HCT116 (cell line): ENCODE results near the gene ATP5PD. TPM values are rescaled to one million over a fixed set of nuclear protein-coding genes. Genes with fewer than 3 reads are reported as not detected.

Experiments used
- ATAC-seq: fragments of 200-7000 bp; cut with Tn5 transposase; 2 replicates; pipeline ENCODE4 v1.9.1; 2020; ENCODE audit warnings: mild to moderate bottlenecking, moderate library complexity
- BruUV-seq: library from RNA; stranded (reverse); fragments of 400-500 nt; replicated peaks from 2 replicates; lab custom pipeline; 2021; lab: Mats Ljungman, UMichigan
- CTCF ChIA-PET: fragments of 300-600 bp; sonication (Branson Sonifier 250); formaldehyde crosslinking; loops from one replicate; lab custom pipeline; 2021; ENCODE audit warnings: antibody characterized with exemption; lab: Charles Lee
- POLR2A ChIA-PET: fragments of 300-600, 350-600 bp; sonication (Branson Sonifier 250); formaldehyde crosslinking; loops from one replicate; lab custom pipeline; 2021; ENCODE audit warnings: antibody characterized with exemption; lab: Charles Lee
- RAD21 ChIA-PET, 2 experiments: fragments of 300-600 bp; sonication (Branson Sonifier 250); formaldehyde crosslinking; loops; one replicate each; lab custom pipeline; 2023; ENCODE audit warnings: low total read pairs in 2 of 2; ENCODE audit not compliant: uncharacterized antibody in 2 of 2, unreplicated experiment in 2 of 2, low non-redundant PET in 1 of 2; lab: Charles Lee
- DNase-seq: peaks from one replicate; pipeline ENCODE4 v3.0.0-alpha.2; 2010; ENCODE audit warnings: low read depth, low spot score
- H2AFZ ChIP-seq: fragments of 200-600 bp; shearing (Covaris generic), sonication (generic); 2 replicates; pipeline ENCODE4 v1.6.1; 2017; ENCODE audit warnings: low read depth, mixed run types, mixed read lengths, antibody characterized with exemption, low read length; ENCODE audit not compliant: poor library complexity, severe bottlenecking
- H3K27ac ChIP-seq: 2 replicates; pipeline ENCODE4 v1.5.1; 2012; ENCODE audit warnings: low read depth, low read length
- H3K27me3 ChIP-seq: fragments of 200-600 bp; sonication (generic); 2 replicates; pipeline ENCODE4 v1.6.1; 2016; ENCODE audit warnings: mixed run types, low read length, mixed read lengths; ENCODE audit not compliant: insufficient read depth
- H3K36me3 ChIP-seq, 2 experiments: fragments of 200-500 bp in 1 of 2; fragments of 200-600 bp in 1 of 2; sonication (Bioruptor generic) in 1 of 2; sonication (generic) in 1 of 2; 2 replicates each; pipeline versions ENCODE4 v1.5.1 to v1.6.1; 2014 to 2016; ENCODE audit warnings: low read length in 2 of 2, inconsistent platforms in 1 of 2, mixed read lengths in 1 of 2, mixed run types in 1 of 2; ENCODE audit not compliant: insufficient read depth in 2 of 2, control insufficient read depth in 1 of 2
- H3K4me1 ChIP-seq, 2 experiments: fragments of 200-600 bp in 1 of 2; sonication (generic) in 1 of 2; 2 replicates each; pipeline versions ENCODE4 v1.5.1 to v1.6.1; 2012 to 2017; ENCODE audit warnings: low read length in 2 of 2, inconsistent platforms in 1 of 2, mild to moderate bottlenecking in 1 of 2, mixed read lengths in 1 of 2, mixed run types in 1 of 2, moderate library complexity in 1 of 2; ENCODE audit not compliant: insufficient read depth in 2 of 2, control insufficient read depth in 1 of 2
- H3K4me2 ChIP-seq: fragments of 200-600 bp; sonication (generic); 2 replicates; pipeline ENCODE4 v1.6.1; 2017; ENCODE audit warnings: mixed run types, low read length, mixed read lengths
- H3K4me3 ChIP-seq, 2 experiments: fragments of 200-600 bp in 1 of 2; sonication (generic) in 1 of 2; replicated peaks in 1 of 2; 2 replicates each; pipeline ENCODE4 v1.5.1; 2011 to 2016; ENCODE audit warnings: low read length in 2 of 2, control low read depth in 1 of 2, low read depth in 1 of 2, mild to moderate bottlenecking in 1 of 2, mixed read lengths in 1 of 2, mixed run types in 1 of 2
- H3K79me2 ChIP-seq: fragments of 200-600 bp; sonication (generic); 2 replicates; pipeline ENCODE4 v1.6.1; 2017; ENCODE audit warnings: mild to moderate bottlenecking, mixed run types, low read length, moderate library complexity, mixed read lengths; ENCODE audit not compliant: insufficient read depth
- H3K9ac ChIP-seq: fragments of 200-600 bp; sonication (generic); 2 replicates; pipeline ENCODE4 v1.6.1; 2016; ENCODE audit warnings: low read length, mixed read lengths
- H3K9me2 ChIP-seq: fragments of 200-600 bp; sonication (generic), shearing (Covaris generic); 2 replicates; pipeline ENCODE4 v1.6.1; 2017; ENCODE audit warnings: mixed run types, mild to moderate bottlenecking, moderate library complexity; ENCODE audit not compliant: insufficient read depth
- H3K9me3 ChIP-seq, 2 experiments: fragments of 200-500 bp in 1 of 2; fragments of 200-600 bp in 1 of 2; sonication (Bioruptor generic) in 1 of 2; sonication (generic) in 1 of 2; 2 replicates each; pipeline ENCODE4 v1.6.1; 2014 to 2017; ENCODE audit warnings: low read length in 2 of 2, mixed read lengths in 2 of 2, inconsistent platforms in 1 of 2, low read depth in 1 of 2, mild to moderate bottlenecking in 1 of 2, mixed run types in 1 of 2, moderate library complexity in 1 of 2; ENCODE audit not compliant: control insufficient read depth in 1 of 2, insufficient read depth in 1 of 2
- H4K20me1 ChIP-seq: fragments of 200-600 bp; sonication (generic), shearing (Covaris generic); 2 replicates; pipeline ENCODE4 v1.6.1; 2017; ENCODE audit warnings: mixed run types, mild to moderate bottlenecking, moderate library complexity; ENCODE audit not compliant: insufficient read depth
- MAX ChIP-seq: IDR thresholded peaks from 2 replicates; pipeline ENCODE4 v1.6.1; 2012
- POLR2A ChIP-seq: IDR thresholded peaks from 2 replicates; pipeline ENCODE4 v1.7.0; 2011; ENCODE audit warnings: borderline replicate concordance; ENCODE audit not compliant: insufficient read depth, insufficient read length; ENCODE audit errors: extremely low read depth
- REST ChIP-seq: IDR thresholded peaks from 2 replicates; pipeline ENCODE4 v1.6.1; 2012; ENCODE audit warnings: low read depth
- ZFX ChIP-seq: fragments of 450-650 bp; IDR thresholded peaks from 2 replicates; pipeline ENCODE4 v1.6.1; 2017
- intact Hi-C: fragments of 100-400 bp; cut with micrococcal nuclease; formaldehyde crosslinking; loops from 2 replicates; pipeline ENCODE4 v1.10.0; 2022
- total RNA-seq: library from RNA; stranded (reverse); gene quantifications from one replicate; pipeline ENCODE4 v1.2.1, GENCODE V29; 2021; ENCODE audit not compliant: unreplicated experiment
- TF ChIP-seq, protein P1 (sequence below): IDR thresholded peaks from 2 replicates; pipeline ENCODE4 v1.6.1; 2012

The ATP5PD gene
- total RNA-seq, 1 experiment from 2014 or later = 407 TPM

DNA sequence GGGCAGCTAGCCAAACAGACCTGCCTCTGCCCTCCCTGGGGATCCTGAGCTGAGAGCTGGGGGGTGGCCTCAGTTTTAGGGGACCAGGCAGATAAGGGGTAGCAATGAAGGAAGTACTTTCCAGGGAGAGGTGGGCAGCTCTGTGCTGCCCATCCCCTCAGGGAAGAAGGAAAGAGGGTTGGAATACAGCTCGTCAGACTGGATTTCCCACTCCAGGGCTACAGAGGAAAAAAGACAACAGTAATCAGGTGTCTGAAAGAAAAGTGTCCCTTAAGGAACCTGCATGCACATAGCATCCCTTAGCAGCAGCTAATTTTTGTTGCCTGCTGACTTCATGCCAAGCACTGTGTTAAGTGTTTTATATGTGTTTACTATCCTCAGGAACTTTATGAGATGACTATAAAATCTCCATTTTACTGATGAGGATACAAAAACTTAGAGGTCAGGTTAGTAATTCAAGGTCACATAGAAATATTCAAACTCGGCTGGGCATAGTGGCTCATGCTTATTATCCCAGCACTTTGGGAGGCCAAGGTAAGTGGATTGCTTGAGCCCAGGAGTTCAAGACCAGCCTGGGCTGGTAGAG lies 37.5 kb downstream of the ATP5PD start:
- Histone ChIP-seq H3K4me1 (peaks cover 11 to 19% of the 10 kb centered on the region in 2 experiments), H3K36me3 (peaks cover 0 to under 1% of the 10 kb centered on the region in 2 experiments; a peak in 1 of 4 replicates), H3K27me3 (no peaks in the 10 kb centered on the region), H3K4me2 (no peak overlapping the region), H3K79me2 (peaks cover 16% of the 10 kb centered on the region), H3K9ac (no peak overlapping the region), H3K4me3 (no peak overlapping the region), H3K27ac (no peak overlapping the region), H4K20me1 (no peaks in the 10 kb centered on the region), H2AFZ (no peak overlapping the region), H3K9me3 (no peaks in the 10 kb centered on the region), H3K9me2 (no peaks in the 10 kb centered on the region)
- ChIA-PET POLR2A (interaction anchor here (2.7 kb wide), 1 partner anchor 21 kb away, joined by 9 read pairs; the partner anchor contains the start of gene CDR2L), RAD21 (no interaction called here), CTCF (interaction anchor here (1.4 kb wide), 1 partner anchor 47 kb away, joined by 8 read pairs; no protein-coding TSS in a partner anchor)
- DNase-seq (no peak), ATAC-seq (no peak)
- intact Hi-C loops = no loop called here
- no peak for TF ChIP-seq ZFX
- TF ChIP-seq, protein P1, sequence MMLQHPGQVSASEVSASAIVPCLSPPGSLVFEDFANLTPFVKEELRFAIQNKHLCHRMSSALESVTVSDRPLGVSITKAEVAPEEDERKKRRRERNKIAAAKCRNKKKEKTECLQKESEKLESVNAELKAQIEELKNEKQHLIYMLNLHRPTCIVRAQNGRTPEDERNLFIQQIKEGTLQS = no peak
- TF ChIP-seq MAX = no peak
- TF ChIP-seq POLR2A = no peak
- no peak for TF ChIP-seq REST
- no TSS peak for BruUV-seq
